ENCODE measurements around the gene ZC3H7A. TPM values are rescaled to one million over a fixed set of nuclear protein-coding genes. Genes with fewer than 3 reads are reported as not detected.

The ZC3H7A gene
- total and polyA plus RNA-seq, 2 of the 13 experiments (the other 11 are each of a cell fraction or from before 2014, with no cell fraction given) = 29.2 to 36.8 TPM

- TF ChIP-seq ZNF574 (CRISPR knock-in tag; IDR thresholded peaks at IDR 0.05) (peak; percentile 52; the same call in 1 of the 2 replicates), ZNF800 (CRISPR knock-in tag; IDR thresholded peaks at IDR 0.05) (no peak), BCL3 (CRISPR knock-in tag; IDR thresholded peaks at IDR 0.05) (no peak), AFF4 (CRISPR knock-in tag; IDR thresholded peaks at IDR 0.05) (no peak), ZNF788 (CRISPR knock-in tag; IDR thresholded peaks at IDR 0.05; ENCODE audit: borderline replicate concordance) (peak; percentile 47; the same call in 1 of the 2 replicates), FOSL1 (CRISPR knock-in tag; IDR thresholded peaks at IDR 0.05; ENCODE audit: borderline replicate concordance) (no peak), HNRNPH1 (optimal IDR thresholded peaks at IDR 0.05; ENCODE audit: low read depth, low read length) (no peak), SOX6 (IDR thresholded peaks at IDR 0.05) (no peak), SOX6 (CRISPR knock-in tag; IDR thresholded peaks at IDR 0.05) (peak; percentile 47), EZH2 (conservative IDR thresholded peaks at IDR 0.05; ENCODE audit: low read depth, low read length) (no peak), STAG1 (CRISPR knock-in tag; IDR thresholded peaks at IDR 0.05) (peak; percentile 37), NFYB (CRISPR knock-in tag; IDR thresholded peaks at IDR 0.05) (no peak), ZSCAN21 (CRISPR knock-in tag; IDR thresholded peaks at IDR 0.05; ENCODE audit: borderline replicate concordance) (peak; percentile 71; the same call in 1 of the 2 replicates), SAP130 (CRISPR knock-in tag; IDR thresholded peaks at IDR 0.05; ENCODE audit: low read depth) (peak; percentile 81), CC2D1A (CRISPR knock-in tag; IDR thresholded peaks at IDR 0.05) (no peak), MAFF (IDR thresholded peaks at IDR 0.05; ENCODE audit: low read depth, low read length) (peak; percentile 99), KLF13 (CRISPR knock-in tag; IDR thresholded peaks at IDR 0.05) (no peak)
Observed at GRCh38 chr16:11748404-11749254, 48.4 kb downstream of the ZC3H7A start (continued).

Data from HepG2 (cell line).